ENCODE data around the gene RTN4R.

RTN4R gene

GRCh38 chr22:20199906-20200305 lies 68.2 kb downstream of the RTN4R start:
- Histone ChIP-seq H3K27me3 (ENCODE audit: insufficient read depth, low read length) (peaks cover 3% of the 10 kb centered on the region; the same call in 1 of the 2 replicates), H3F3A (ENCODE audit: insufficient read depth, low read length) (no peaks in the 10 kb centered on the region), H3K4me1 (ENCODE audit: insufficient read depth, low read length, severe bottlenecking) (no peaks in the 10 kb centered on the region)

DNA sequence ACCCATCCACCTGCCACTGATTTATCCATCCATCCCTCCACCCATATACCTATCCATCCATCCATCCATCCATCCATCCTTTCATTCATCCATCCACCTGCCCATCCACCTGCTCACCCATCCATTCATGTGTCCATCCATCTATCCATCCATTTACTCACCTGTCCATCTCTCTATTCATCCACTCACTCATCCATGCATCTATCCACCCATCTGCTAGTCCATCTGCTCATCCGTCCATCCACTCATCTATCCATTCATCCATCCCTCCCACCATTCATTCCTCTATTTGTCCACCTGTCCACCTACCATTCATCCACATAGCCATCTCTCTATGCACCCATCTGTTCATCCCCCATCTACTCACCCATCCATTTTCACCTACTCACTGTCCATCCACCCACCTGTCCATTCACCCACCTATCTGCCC lies 68.7 kb downstream of the RTN4R start:
- Histone ChIP-seq H3K27me3 (ENCODE audit: insufficient read depth, low read length) (peaks cover 3% of the 10 kb centered on the region; the same call in 1 of the 2 replicates), H3K4me1 (ENCODE audit: insufficient read depth, low read length, severe bottlenecking) (no peaks in the 10 kb centered on the region), H3K9ac (ENCODE audit: low read length) (no peak overlapping the region), H3K4me2 (ENCODE audit: low read length) (no peak overlapping the region), H3K36me3 (ENCODE audit: insufficient read depth, low read length) (no peaks in the 10 kb centered on the region), H3K79me2 (ENCODE audit: insufficient read depth, low read length) (no peaks in the 10 kb centered on the region), H2AFZ (ENCODE audit: low read length) (no peak overlapping the region), H3K9me2 (ENCODE audit: low read depth, low read length) (no peaks in the 10 kb centered on the region), H3K27ac (ENCODE audit: low read depth, low read length, poor library complexity, severe bottlenecking) (no peak overlapping the region), H3K4me3 (ENCODE audit: low read depth, low read length, poor library complexity, severe bottlenecking) (no peak overlapping the region), H4K20me1 (ENCODE audit: insufficient read depth, low read length) (no peaks in the 10 kb centered on the region), H3F3A (ENCODE audit: insufficient read depth, low read length) (no peaks in the 10 kb centered on the region), H3K9me3 (ENCODE audit: low read length) (no peaks in the 10 kb centered on the region)
- no peak for TF ChIP-seq EZH2 (IDR thresholded peaks at IDR 0.05; ENCODE audit: borderline replicate concordance, low read length)
- TF ChIP-seq, protein P1, sequence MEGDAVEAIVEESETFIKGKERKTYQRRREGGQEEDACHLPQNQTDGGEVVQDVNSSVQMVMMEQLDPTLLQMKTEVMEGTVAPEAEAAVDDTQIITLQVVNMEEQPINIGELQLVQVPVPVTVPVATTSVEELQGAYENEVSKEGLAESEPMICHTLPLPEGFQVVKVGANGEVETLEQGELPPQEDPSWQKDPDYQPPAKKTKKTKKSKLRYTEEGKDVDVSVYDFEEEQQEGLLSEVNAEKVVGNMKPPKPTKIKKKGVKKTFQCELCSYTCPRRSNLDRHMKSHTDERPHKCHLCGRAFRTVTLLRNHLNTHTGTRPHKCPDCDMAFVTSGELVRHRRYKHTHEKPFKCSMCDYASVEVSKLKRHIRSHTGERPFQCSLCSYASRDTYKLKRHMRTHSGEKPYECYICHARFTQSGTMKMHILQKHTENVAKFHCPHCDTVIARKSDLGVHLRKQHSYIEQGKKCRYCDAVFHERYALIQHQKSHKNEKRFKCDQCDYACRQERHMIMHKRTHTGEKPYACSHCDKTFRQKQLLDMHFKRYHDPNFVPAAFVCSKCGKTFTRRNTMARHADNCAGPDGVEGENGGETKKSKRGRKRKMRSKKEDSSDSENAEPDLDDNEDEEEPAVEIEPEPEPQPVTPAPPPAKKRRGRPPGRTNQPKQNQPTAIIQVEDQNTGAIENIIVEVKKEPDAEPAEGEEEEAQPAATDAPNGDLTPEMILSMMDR (IDR thresholded peaks at IDR 0.05; ENCODE audit: low read length) = no peak

More at GRCh38 chr22:20199906-20200305, 68.2 kb downstream of the RTN4R start:
- Histone ChIP-seq H3K79me2 (ENCODE audit: insufficient read depth, low read length) (no peaks in the 10 kb centered on the region), H3K36me3 (ENCODE audit: insufficient read depth, low read length) (no peaks in the 10 kb centered on the region), H4K20me1 (ENCODE audit: insufficient read depth, low read length) (no peaks in the 10 kb centered on the region), H3K9me2 (ENCODE audit: low read depth, low read length) (no peaks in the 10 kb centered on the region), H2AFZ (ENCODE audit: low read length) (no peak overlapping the region), H3K4me3 (ENCODE audit: low read depth, low read length, poor library complexity, severe bottlenecking) (no peak overlapping the region), H3K4me2 (ENCODE audit: low read length) (no peak overlapping the region), H3K9me3 (ENCODE audit: low read length) (no peaks in the 10 kb centered on the region), H3K9ac (ENCODE audit: low read length) (no peak overlapping the region), H3K27ac (ENCODE audit: low read depth, low read length, poor library complexity, severe bottlenecking) (no peak overlapping the region)
- TF ChIP-seq, protein P1 (IDR thresholded peaks at IDR 0.05; ENCODE audit: low read length) = no peak
- TF ChIP-seq EZH2 (IDR thresholded peaks at IDR 0.05; ENCODE audit: borderline replicate concordance, low read length) = no peak

- Histone ChIP-seq H3K27me3 (ENCODE audit: insufficient read depth, low read length) (peaks cover 7% of the 10 kb centered on the region; the same call in 1 of the 2 replicates), H3K27ac (ENCODE audit: low read depth, low read length, poor library complexity, severe bottlenecking) (no peak overlapping the region), H3K36me3 (ENCODE audit: insufficient read depth, low read length) (no peaks in the 10 kb centered on the region), H3K4me2 (ENCODE audit: low read length) (no peak overlapping the region), H3K9me2 (ENCODE audit: low read depth, low read length) (no peaks in the 10 kb centered on the region), H3K9ac (ENCODE audit: low read length) (no peak overlapping the region), H2AFZ (ENCODE audit: low read length) (no peak overlapping the region), H4K20me1 (ENCODE audit: insufficient read depth, low read length) (no peaks in the 10 kb centered on the region), H3K4me3 (ENCODE audit: low read depth, low read length, poor library complexity, severe bottlenecking) (no peak overlapping the region), H3K79me2 (ENCODE audit: insufficient read depth, low read length) (no peaks in the 10 kb centered on the region), H3K4me1 (ENCODE audit: insufficient read depth, low read length, severe bottlenecking) (no peaks in the 10 kb centered on the region), H3K9me3 (ENCODE audit: low read length) (no peaks in the 10 kb centered on the region), H3F3A (ENCODE audit: insufficient read depth, low read length) (no peaks in the 10 kb centered on the region)
- TF ChIP-seq, protein P1 (IDR thresholded peaks at IDR 0.05; ENCODE audit: low read length) = no peak
- no peak for TF ChIP-seq EZH2 (IDR thresholded peaks at IDR 0.05; ENCODE audit: borderline replicate concordance, low read length)
Observed at GRCh38 chr22:20198557-20199319, 69.4 kb downstream of the RTN4R start.
